ENCODE data around the gene PSD2.

- TF ChIP-seq CTCF (IDR thresholded peaks at IDR 0.05), result peak; percentile 99 to 100 (median 99)
- TF ChIP-seq POLR2A (IDR thresholded peaks at IDR 0.05), result no peak
- TF ChIP-seq EP300 (IDR thresholded peaks at IDR 0.05), result no peak
Observed at GRCh38 chr5:139765409-139766217, 30.0 kb upstream of the PSD2 start.

Data from sigmoid colon (tissue), 4 donors.